ENCODE measurements around the gene IFITM5.

IFITM5 gene

DNA sequence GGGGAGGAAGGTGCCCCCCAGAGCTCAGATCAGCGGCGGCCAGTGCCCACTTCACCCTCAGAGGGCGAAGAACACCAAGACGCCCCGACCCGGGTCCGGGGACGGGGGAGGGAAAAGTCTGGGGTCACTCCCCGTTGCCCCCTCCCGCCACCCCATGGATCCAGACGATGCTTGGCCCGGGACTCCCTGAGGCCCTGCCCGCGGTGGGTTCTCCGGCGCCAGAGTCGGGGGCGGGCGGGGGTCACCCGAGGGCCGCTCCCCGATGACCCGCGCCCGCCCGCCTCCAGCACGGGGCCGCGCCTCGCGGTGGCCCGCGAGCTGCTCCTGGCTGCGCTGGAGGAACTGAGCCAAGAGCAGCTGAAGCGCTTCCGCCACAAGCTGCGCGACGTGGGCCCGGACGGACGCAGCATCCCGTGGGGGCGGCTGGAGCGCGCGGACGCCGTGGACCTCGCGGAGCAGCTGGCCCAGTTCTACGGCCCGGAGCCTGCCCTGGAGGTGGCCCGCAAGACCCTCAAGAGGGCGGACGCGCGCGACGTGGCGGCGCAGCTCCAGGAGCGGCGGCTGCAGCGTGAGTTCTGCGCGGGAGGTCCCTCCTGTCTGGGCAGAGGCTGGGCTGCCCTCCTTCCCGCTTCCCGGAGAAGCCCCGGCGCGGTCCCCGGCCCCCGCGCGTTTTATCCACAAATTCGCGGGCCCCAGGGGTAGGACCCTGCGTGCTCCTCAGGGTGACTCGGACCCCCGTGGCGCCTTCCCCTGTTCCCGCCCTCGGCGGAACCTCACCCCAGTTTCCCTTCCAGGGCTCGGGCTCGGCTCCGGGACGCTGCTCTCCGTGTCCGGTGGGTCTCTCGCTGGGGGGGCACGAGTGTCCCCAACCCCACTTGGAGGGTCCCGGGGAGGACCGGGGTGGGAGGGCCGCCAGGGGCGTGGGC is 20.0 kb downstream of the IFITM5 start:
- no peak overlapping the region for H3K27ac ChIP-seq (ENCODE audit: extremely low read depth, low read depth, low read length)
- H3K36me3 ChIP-seq (ENCODE audit: control insufficient read depth in 2 of 2, insufficient read depth in 1 of 2, low read length in 2 of 2), result no peaks in the 10 kb centered on the region
- H3K4me3 ChIP-seq (ENCODE audit: low read depth, low read length), result no peak overlapping the region
- no peak for TF ChIP-seq KLF16 (tag by site-specific recombination; IDR thresholded peaks at IDR 0.05)
- no peak for TF ChIP-seq ZNF114 (tag by site-specific recombination; IDR thresholded peaks at IDR 0.05)
- no peak for TF ChIP-seq ZXDB (tag by site-specific recombination; IDR thresholded peaks at IDR 0.05)
- no peak for TF ChIP-seq ZNF623 (tag by site-specific recombination; IDR thresholded peaks at IDR 0.05)
- TF ChIP-seq ZNF16 (tag by site-specific recombination; IDR thresholded peaks at IDR 0.05; ENCODE audit: low read depth), result no peak
- TF ChIP-seq MYNN (tag by site-specific recombination; IDR thresholded peaks at IDR 0.05; ENCODE audit: borderline replicate concordance), result no peak
- no peak for TF ChIP-seq SALL2 (tag by site-specific recombination; IDR thresholded peaks at IDR 0.05; ENCODE audit: borderline replicate concordance)
- no peak for TF ChIP-seq OVOL3 (tag by site-specific recombination; IDR thresholded peaks at IDR 0.05)
- TF ChIP-seq BCL11B (tag by site-specific recombination; IDR thresholded peaks at IDR 0.05; ENCODE audit: low read depth), result no peak
- TF ChIP-seq KLF7 (tag by site-specific recombination; IDR thresholded peaks at IDR 0.05; ENCODE audit: borderline replicate concordance), result no peak
- no peak for TF ChIP-seq ZNF211 (tag by site-specific recombination; IDR thresholded peaks at IDR 0.05; ENCODE audit: low read depth)
- TF ChIP-seq ZNF335 (tag by site-specific recombination; conservative IDR thresholded peaks at IDR 0.05), result no peak
- TF ChIP-seq, protein P1, sequence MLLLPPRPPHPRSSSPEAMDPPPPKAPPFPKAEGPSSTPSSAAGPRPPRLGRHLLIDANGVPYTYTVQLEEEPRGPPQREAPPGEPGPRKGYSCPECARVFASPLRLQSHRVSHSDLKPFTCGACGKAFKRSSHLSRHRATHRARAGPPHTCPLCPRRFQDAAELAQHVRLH (tag by site-specific recombination; IDR thresholded peaks at IDR 0.05), result no peak
- TF ChIP-seq ZFP69B (tag by site-specific recombination; IDR thresholded peaks at IDR 0.05), result no peak
- TF ChIP-seq ZNF24 (tag by site-specific recombination; IDR thresholded peaks at IDR 0.05), result no peak
- TF ChIP-seq ZNF660 (tag by site-specific recombination; IDR thresholded peaks at IDR 0.05), result no peak
- TF ChIP-seq EGR2 (tag by site-specific recombination; IDR thresholded peaks at IDR 0.05; ENCODE audit: low read depth), result no peak
- TF ChIP-seq, protein P2, sequence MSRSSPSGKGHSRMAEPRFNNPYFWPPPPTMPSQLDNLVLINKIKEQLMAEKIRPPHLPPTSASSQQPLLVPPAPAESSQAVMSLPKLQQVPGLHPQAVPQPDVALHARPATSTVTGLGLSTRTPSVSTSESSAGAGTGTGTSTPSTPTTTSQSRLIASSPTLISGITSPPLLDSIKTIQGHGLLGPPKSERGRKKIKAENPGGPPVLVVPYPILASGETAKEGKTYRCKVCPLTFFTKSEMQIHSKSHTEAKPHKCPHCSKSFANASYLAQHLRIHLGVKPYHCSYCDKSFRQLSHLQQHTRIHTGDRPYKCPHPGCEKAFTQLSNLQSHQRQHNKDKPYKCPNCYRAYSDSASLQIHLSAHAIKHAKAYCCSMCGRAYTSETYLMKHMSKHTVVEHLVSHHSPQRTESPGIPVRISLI (tag by site-specific recombination; IDR thresholded peaks at IDR 0.05), result no peak
- no peak for TF ChIP-seq TRIM28 (IDR thresholded peaks at IDR 0.05; ENCODE audit: borderline replicate concordance, low read length)
- no peak for TF ChIP-seq ZNF621 (tag by site-specific recombination; IDR thresholded peaks at IDR 0.05)
- POLR2A ChIA-PET, result no interaction called here
- CTCF ChIA-PET, result interaction anchor here (1.0 to 4.0 kb wide), 2 partner anchors 29 to 76 kb away, joined by 7 to 28 read pairs; no protein-coding TSS in a partner anchor
- no peaks in the 10 kb centered on the region for H3K4me1 ChIP-seq (ENCODE audit: control insufficient read depth, insufficient read depth, low read length)
- H3K9me3 ChIP-seq (ENCODE audit: control insufficient read depth, insufficient read depth, low read depth, low read length), result no peaks in the 10 kb centered on the region

DNA sequence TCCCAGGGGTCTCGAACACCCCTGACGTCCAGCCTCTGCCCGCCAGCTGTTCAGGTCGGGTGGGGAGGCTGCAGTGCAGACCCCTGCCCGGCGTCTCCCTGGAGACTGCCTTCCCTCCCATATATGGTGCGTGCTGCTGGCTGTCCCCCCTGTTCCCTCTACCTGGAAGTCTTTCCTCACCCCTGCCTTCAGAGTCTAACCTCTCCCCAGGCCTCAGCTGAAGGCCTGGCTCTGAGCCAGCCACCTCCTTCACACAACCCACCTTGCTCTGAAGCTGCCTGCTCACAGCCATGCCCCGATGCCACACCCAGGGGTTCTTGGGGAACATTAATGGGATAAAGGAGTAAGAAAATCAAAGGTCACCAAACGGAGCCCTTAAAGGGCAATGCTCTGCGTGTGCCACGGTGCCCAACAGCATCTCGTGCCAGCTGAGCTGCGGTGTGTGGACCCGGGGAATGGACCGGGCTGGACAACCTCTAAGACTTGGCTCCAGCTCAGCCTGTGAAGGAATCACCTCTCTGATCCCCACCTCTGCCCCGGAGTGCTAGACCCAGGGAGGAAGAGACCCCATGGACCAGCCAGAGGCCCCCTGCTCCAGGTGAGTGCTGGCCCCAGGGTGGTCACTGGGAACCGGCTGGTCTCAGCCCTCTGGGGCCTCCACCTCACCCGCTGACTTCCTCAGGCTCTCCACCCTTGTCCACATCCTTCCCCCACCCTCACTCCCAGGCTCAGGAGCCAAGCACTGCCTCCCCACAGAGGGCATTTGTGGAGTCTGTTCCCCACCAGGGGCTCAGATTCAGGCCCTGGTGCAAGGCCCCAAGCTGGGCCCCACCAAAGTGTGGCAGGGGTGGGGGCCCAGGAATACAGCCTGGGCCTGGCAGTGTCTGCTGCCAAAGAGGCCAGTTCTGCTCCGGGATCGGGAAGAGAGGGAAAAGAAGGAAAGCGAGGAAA is 21.1 kb downstream of the IFITM5 start, which contains the start of gene NLRP6:
Gene NLRP6 (plus strand): TSS at position 407 of the 951 bp plus-strand sequence. CDS start 163 bp downstream, at position 570.
- ChIA-PET CTCF (interaction anchor here (0.6 to 4.0 kb wide), 2 partner anchors 18 to 28 kb away, joined by 3 to 28 read pairs; no protein-coding TSS in a partner anchor), POLR2A (interaction anchor here (0.5 kb wide), 1 partner anchor 156 kb away, joined by 5 read pairs; no protein-coding TSS in a partner anchor)
- Histone ChIP-seq H3K4me3 (ENCODE audit: low read depth, low read length) (no peak within 1 kb of the TSS), H3K4me1 (ENCODE audit: control insufficient read depth, insufficient read depth, low read length) (no peaks in the 10 kb centered on the region), H3K9me3 (ENCODE audit: control insufficient read depth, insufficient read depth, low read depth, low read length) (no peaks in the 10 kb centered on the region), H3K27ac (ENCODE audit: extremely low read depth, low read depth, low read length) (no peak within 1 kb of the TSS), H3K36me3 (ENCODE audit: control insufficient read depth in 2 of 2, insufficient read depth in 1 of 2, low read length in 2 of 2) (no peaks in the 10 kb centered on the region)
- TF ChIP-seq ZFP3 (tag by site-specific recombination; IDR thresholded peaks at IDR 0.05; ENCODE audit: low read depth) (no peak), ZNF514 (tag by site-specific recombination; IDR thresholded peaks at IDR 0.05) (no peak), SCRT1 (tag by site-specific recombination; IDR thresholded peaks at IDR 0.05; ENCODE audit: borderline replicate concordance) (no peak), ZNF629 (tag by site-specific recombination; IDR thresholded peaks at IDR 0.05) (no peak), OVOL3 (tag by site-specific recombination; IDR thresholded peaks at IDR 0.05) (no peak), MEIS1 (CRISPR knock-in tag; IDR thresholded peaks at IDR 0.05; ENCODE audit: borderline replicate concordance) (no peak), ZNF221 (tag by site-specific recombination; IDR thresholded peaks at IDR 0.05; ENCODE audit: borderline replicate concordance) (no peak)
- TF ChIP-seq, protein P3, sequence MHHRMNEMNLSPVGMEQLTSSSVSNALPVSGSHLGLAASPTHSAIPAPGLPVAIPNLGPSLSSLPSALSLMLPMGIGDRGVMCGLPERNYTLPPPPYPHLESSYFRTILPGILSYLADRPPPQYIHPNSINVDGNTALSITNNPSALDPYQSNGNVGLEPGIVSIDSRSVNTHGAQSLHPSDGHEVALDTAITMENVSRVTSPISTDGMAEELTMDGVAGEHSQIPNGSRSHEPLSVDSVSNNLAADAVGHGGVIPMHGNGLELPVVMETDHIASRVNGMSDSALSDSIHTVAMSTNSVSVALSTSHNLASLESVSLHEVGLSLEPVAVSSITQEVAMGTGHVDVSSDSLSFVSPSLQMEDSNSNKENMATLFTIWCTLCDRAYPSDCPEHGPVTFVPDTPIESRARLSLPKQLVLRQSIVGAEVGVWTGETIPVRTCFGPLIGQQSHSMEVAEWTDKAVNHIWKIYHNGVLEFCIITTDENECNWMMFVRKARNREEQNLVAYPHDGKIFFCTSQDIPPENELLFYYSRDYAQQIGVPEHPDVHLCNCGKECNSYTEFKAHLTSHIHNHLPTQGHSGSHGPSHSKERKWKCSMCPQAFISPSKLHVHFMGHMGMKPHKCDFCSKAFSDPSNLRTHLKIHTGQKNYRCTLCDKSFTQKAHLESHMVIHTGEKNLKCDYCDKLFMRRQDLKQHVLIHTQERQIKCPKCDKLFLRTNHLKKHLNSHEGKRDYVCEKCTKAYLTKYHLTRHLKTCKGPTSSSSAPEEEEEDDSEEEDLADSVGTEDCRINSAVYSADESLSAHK (tag by site-specific recombination; IDR thresholded peaks at IDR 0.05), result no peak
- TF ChIP-seq, protein P4, sequence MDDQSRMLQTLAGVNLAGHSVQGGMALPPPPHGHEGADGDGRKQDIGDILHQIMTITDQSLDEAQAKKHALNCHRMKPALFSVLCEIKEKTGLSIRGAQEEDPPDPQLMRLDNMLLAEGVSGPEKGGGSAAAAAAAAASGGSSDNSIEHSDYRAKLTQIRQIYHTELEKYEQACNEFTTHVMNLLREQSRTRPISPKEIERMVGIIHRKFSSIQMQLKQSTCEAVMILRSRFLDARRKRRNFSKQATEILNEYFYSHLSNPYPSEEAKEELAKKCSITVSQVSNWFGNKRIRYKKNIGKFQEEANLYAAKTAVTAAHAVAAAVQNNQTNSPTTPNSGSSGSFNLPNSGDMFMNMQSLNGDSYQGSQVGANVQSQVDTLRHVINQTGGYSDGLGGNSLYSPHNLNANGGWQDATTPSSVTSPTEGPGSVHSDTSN (CRISPR knock-in tag; IDR thresholded peaks at IDR 0.05), result no peak

All from HEK293 (cell line).